ENCODE results near the gene TOMM70. TPM values are rescaled to one million over a fixed set of nuclear protein-coding genes. Genes with fewer than 3 reads are reported as not detected.
A peak's percentile ranks its signal among the peaks of the same experiment; 100 is the strongest.

Gene TOMM70
- total and polyA plus RNA-seq, 2 donors from 2014 or later, result 27.6 to 42.7 TPM

GRCh38 chr3:100437721-100438622 is 37.1 kb upstream of the TOMM70 start:
- Histone ChIP-seq H3K9me3 (ENCODE audit: control insufficient read depth in 2 of 3, insufficient read depth in 1 of 3, low read length in 3 of 3) (no peaks in the 10 kb centered on the region), H3K27me3 (ENCODE audit: control insufficient read depth, insufficient read depth, low read length) (no peaks in the 10 kb centered on the region), H3K27ac (ENCODE audit: low read depth in 2 of 2, low read length in 2 of 2) (no peak overlapping the region), H3K9ac (ENCODE audit: low read length in 3 of 3) (no peak overlapping the region), H3K4me3 (ENCODE audit: low read length in 3 of 3) (no peak overlapping the region), H3K36me3 (ENCODE audit: control insufficient read depth in 2 of 3, insufficient read depth in 3 of 3, low read length in 3 of 3) (no peaks in the 10 kb centered on the region), H3K4me1 (ENCODE audit: control insufficient read depth in 2 of 3, insufficient read depth in 2 of 3, low read depth in 1 of 3, low read length in 3 of 3) (peaks cover 0 to 4% (median 0%) of the 10 kb centered on the region in 3 donors)
- no peak for FAIRE-seq
- DNase-seq, result peak in 1 of 5 donors; percentile 6
- no peak for TF ChIP-seq CTCF (IDR thresholded peaks at IDR 0.05; ENCODE audit: borderline replicate concordance, extremely low read depth, insufficient read depth)
- intact Hi-C loops (cut with DNase I), result no loop called here

- no peak for TF ChIP-seq CTCF (IDR thresholded peaks at IDR 0.05; ENCODE audit: borderline replicate concordance, extremely low read depth, insufficient read depth)
- no peaks in the 10 kb centered on the region for H3K27me3 ChIP-seq (ENCODE audit: control insufficient read depth, insufficient read depth, low read length)
- no peak overlapping the region for H3K9ac ChIP-seq (ENCODE audit: low read length in 3 of 3)
- no peak for DNase-seq
- H3K9me3 ChIP-seq (ENCODE audit: control insufficient read depth in 2 of 3, insufficient read depth in 1 of 3, low read length in 3 of 3), result no peaks in the 10 kb centered on the region
- intact Hi-C loops (cut with DNase I), result no loop called here
- H3K27ac ChIP-seq (ENCODE audit: low read depth in 2 of 2, low read length in 2 of 2), result no peak overlapping the region
- peaks cover 0 to 4% (median 0%) of the 10 kb centered on the region in 3 donors for H3K4me1 ChIP-seq (ENCODE audit: control insufficient read depth in 2 of 3, insufficient read depth in 2 of 3, low read depth in 1 of 3, low read length in 3 of 3)
- H3K4me3 ChIP-seq (ENCODE audit: low read length in 3 of 3), result no peak overlapping the region
- FAIRE-seq, result no peak
- no peaks in the 10 kb centered on the region for H3K36me3 ChIP-seq (ENCODE audit: control insufficient read depth in 2 of 3, insufficient read depth in 3 of 3, low read length in 3 of 3)
These were observed 36.1 kb upstream of the TOMM70 start for GRCh38 chr3:100436951-100437350.

GRCh38 chr3:100429187-100429716 is 28.4 kb upstream of the TOMM70 start:
- Histone ChIP-seq H3K9me3 (ENCODE audit: control insufficient read depth in 2 of 3, insufficient read depth in 1 of 3, low read length in 3 of 3) (no peaks in the 10 kb centered on the region), H3K4me3 (ENCODE audit: low read length in 3 of 3) (no peak overlapping the region)

More at GRCh38 chr3:100429187-100429716, 28.4 kb upstream of the TOMM70 start:
- H3K9ac ChIP-seq (ENCODE audit: low read length in 3 of 3), result no peak overlapping the region
- no peak for DNase-seq
- H3K4me1 ChIP-seq (ENCODE audit: control insufficient read depth in 2 of 3, insufficient read depth in 2 of 3, low read depth in 1 of 3, low read length in 3 of 3), result peaks cover 0 to 17% (median 4%) of the 10 kb centered on the region in 3 donors
- FAIRE-seq, result no peak
- H3K36me3 ChIP-seq (ENCODE audit: control insufficient read depth in 2 of 3, insufficient read depth in 3 of 3, low read length in 3 of 3), result no peaks in the 10 kb centered on the region
- no peaks in the 10 kb centered on the region for H3K27me3 ChIP-seq (ENCODE audit: control insufficient read depth, insufficient read depth, low read length)
- TF ChIP-seq CTCF (IDR thresholded peaks at IDR 0.05; ENCODE audit: borderline replicate concordance, extremely low read depth, insufficient read depth), result no peak
- intact Hi-C loops (cut with DNase I), result no loop called here
- H3K27ac ChIP-seq (ENCODE audit: low read depth in 2 of 2, low read length in 2 of 2), result no peak overlapping the region
